Neural progenitor cell (in vitro differentiated cells): ENCODE measurements around the gene SNAPIN. TPM values are rescaled to one million over a fixed set of nuclear protein-coding genes. Genes with fewer than 3 reads are reported as not detected.

Experiments used
- DNase-seq: peaks from one replicate; pipeline ENCODE4 v3.0.0-alpha.2; 2016; ENCODE audit warnings: low spot score
- H2AFZ ChIP-seq: fragments of 200-600 bp; sonication (generic); replicated peaks from 2 replicates; pipeline ENCODE4 v1.6.1; 2016; ENCODE audit warnings: antibody characterized with exemption
- H3F3A ChIP-seq: fragments of 200-600 bp; sonication (generic); 2 replicates; pipeline ENCODE4 v1.6.1; 2016; ENCODE audit warnings: antibody characterized with exemption, low read depth
- H3K27ac ChIP-seq: fragments of 200-600 bp; sonication (generic); 2 replicates; pipeline ENCODE4 v1.5.1; 2016; ENCODE audit warnings: mild to moderate bottlenecking
- H3K27me3 ChIP-seq: fragments of 200-600 bp; sonication (generic); 2 replicates; pipeline ENCODE4 v1.6.1; 2016; ENCODE audit warnings: mild to moderate bottlenecking, moderate library complexity
- H3K36me3 ChIP-seq: fragments of 200-600 bp; sonication (generic); 2 replicates; pipeline ENCODE4 v1.5.1; 2016
- H3K4me1 ChIP-seq: fragments of 200-600 bp; sonication (generic); 2 replicates; pipeline ENCODE4 v1.6.1; 2016; ENCODE audit warnings: mixed run types
- H3K4me2 ChIP-seq: fragments of 200-600 bp; sonication (generic); 2 replicates; pipeline ENCODE4 v1.6.1; 2016
- H3K4me3 ChIP-seq: fragments of 200-600 bp; sonication (generic); 2 replicates; pipeline ENCODE4 v1.5.1; 2016
- H3K79me2 ChIP-seq: fragments of 200-600 bp; sonication (generic); 2 replicates; pipeline ENCODE4 v1.6.1; 2016; ENCODE audit warnings: low read depth
- H3K9ac ChIP-seq: fragments of 200-600 bp; sonication (generic); 2 replicates; pipeline ENCODE4 v1.6.1; 2016
- H3K9me3 ChIP-seq: fragments of 200-600 bp; sonication (generic); 2 replicates; pipeline ENCODE4 v1.5.1; 2016; ENCODE audit warnings: low read depth
- H4K20me1 ChIP-seq: fragments of 200-600 bp; sonication (generic); 2 replicates; pipeline ENCODE4 v1.6.1; 2016; ENCODE audit warnings: low read depth
- H3K27ac Mint-ChIP-seq: 3 replicates; pipeline ENCODE4 v1.8.0; 2021; ENCODE audit warnings: mixed read lengths
- H3K27me3 Mint-ChIP-seq: 2 replicates; pipeline ENCODE4 v1.8.0; 2022; ENCODE audit warnings: low read depth, mild to moderate bottlenecking, inconsistent platforms, moderate library complexity, mixed read lengths; ENCODE audit not compliant: insufficient read depth
- H3K36me3 Mint-ChIP-seq: 3 replicates; pipeline ENCODE4 v1.8.0; 2021; ENCODE audit warnings: mixed read lengths
- H3K4me1 Mint-ChIP-seq: 3 replicates; pipeline ENCODE4 v1.8.0; 2021; ENCODE audit warnings: mixed read lengths
- H3K4me3 Mint-ChIP-seq: 3 replicates; pipeline ENCODE4 v1.8.0; 2021; ENCODE audit warnings: mild to moderate bottlenecking, moderate library complexity, mixed read lengths
- H3K9me3 Mint-ChIP-seq: 3 replicates; pipeline ENCODE4 v1.8.0; 2020; ENCODE audit warnings: mixed read lengths
- EZH2 ChIP-seq: fragments of 200-600 bp; sonication (generic); IDR thresholded peaks from 2 replicates; pipeline ENCODE4 v1.6.1; 2017; ENCODE audit warnings: antibody characterized with exemption, mild to moderate bottlenecking, moderate library complexity
- EZH2phosphoT487 ChIP-seq: fragments of 200-600 bp; sonication (generic); IDR thresholded peaks from 2 replicates; pipeline ENCODE4 v1.6.1; 2017; ENCODE audit warnings: antibody characterized with exemption
- total RNA-seq: library from RNA; depleted of rRNA; stranded (reverse); fragments of >200 nt; gene quantifications from 2 replicates; pipeline ENCODE4 v1.2.3, GENCODE V29; 2015; ENCODE audit warnings: low replicate concordance
- TF ChIP-seq, protein P1 (sequence below): fragments of 200-600 bp; sonication (generic); IDR thresholded peaks from 2 replicates; pipeline ENCODE4 v1.5.1; 2017; ENCODE audit warnings: antibody characterized with exemption, mild to moderate bottlenecking

The SNAPIN gene
- total RNA-seq, 1 donor from 2014 or later: 52.4 TPM

DNA sequence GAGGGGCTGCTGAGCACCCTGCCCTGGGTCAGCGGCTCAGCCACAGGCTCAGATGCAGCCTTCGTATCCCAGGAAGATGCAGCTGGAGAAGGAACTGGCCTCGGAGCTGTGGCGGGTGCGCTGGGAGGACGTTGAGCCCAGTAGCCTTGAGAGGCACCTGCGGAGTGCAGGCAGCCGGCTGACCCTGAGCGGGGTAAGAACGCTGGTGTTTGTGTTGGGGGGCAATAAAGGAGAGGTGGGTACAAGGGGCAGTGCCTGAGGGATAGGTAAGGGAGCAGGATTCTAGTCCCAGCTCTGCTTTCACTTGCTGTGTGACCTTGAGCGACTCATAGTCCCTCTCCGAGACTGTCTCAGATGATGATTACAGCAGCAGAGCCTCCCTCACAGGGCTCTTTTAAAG, 26.4 kb downstream of the SNAPIN start:
- H3K4me2 ChIP-seq: no peak overlapping the region
- Mint-ChIP-seq H3K36me3 (peaks cover 2% of the 10 kb centered on the region), H3K4me1 (peaks cover 23% of the 10 kb centered on the region), H3K4me3 (no peak overlapping the region), H3K27ac (peak overlapping the region; percentile 42), H3K9me3 (peaks cover 2% of the 10 kb centered on the region), H3K27me3 (peaks cover 35% of the 10 kb centered on the region)
- H3K9ac ChIP-seq: no peak overlapping the region
- H3K4me3 ChIP-seq: no peak overlapping the region
- no peaks in the 10 kb centered on the region for H3K79me2 ChIP-seq
- H3K27ac ChIP-seq: no peak overlapping the region
- no peaks in the 10 kb centered on the region for H4K20me1 ChIP-seq
- H3K9me3 ChIP-seq: no peaks in the 10 kb centered on the region
- H2AFZ ChIP-seq: no peak overlapping the region
- H3K27me3 ChIP-seq: peaks cover 24% of the 10 kb centered on the region
- H3K4me1 ChIP-seq: peaks cover under 1% of the 10 kb centered on the region
- TF ChIP-seq EZH2phosphoT487: no peak
- TF ChIP-seq, protein P1, sequence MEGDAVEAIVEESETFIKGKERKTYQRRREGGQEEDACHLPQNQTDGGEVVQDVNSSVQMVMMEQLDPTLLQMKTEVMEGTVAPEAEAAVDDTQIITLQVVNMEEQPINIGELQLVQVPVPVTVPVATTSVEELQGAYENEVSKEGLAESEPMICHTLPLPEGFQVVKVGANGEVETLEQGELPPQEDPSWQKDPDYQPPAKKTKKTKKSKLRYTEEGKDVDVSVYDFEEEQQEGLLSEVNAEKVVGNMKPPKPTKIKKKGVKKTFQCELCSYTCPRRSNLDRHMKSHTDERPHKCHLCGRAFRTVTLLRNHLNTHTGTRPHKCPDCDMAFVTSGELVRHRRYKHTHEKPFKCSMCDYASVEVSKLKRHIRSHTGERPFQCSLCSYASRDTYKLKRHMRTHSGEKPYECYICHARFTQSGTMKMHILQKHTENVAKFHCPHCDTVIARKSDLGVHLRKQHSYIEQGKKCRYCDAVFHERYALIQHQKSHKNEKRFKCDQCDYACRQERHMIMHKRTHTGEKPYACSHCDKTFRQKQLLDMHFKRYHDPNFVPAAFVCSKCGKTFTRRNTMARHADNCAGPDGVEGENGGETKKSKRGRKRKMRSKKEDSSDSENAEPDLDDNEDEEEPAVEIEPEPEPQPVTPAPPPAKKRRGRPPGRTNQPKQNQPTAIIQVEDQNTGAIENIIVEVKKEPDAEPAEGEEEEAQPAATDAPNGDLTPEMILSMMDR: no peak
- TF ChIP-seq EZH2: no peak
- DNase-seq: no peak
- peaks cover 7% of the 10 kb centered on the region for H3F3A ChIP-seq
- H3K36me3 ChIP-seq: no peaks in the 10 kb centered on the region

DNA sequence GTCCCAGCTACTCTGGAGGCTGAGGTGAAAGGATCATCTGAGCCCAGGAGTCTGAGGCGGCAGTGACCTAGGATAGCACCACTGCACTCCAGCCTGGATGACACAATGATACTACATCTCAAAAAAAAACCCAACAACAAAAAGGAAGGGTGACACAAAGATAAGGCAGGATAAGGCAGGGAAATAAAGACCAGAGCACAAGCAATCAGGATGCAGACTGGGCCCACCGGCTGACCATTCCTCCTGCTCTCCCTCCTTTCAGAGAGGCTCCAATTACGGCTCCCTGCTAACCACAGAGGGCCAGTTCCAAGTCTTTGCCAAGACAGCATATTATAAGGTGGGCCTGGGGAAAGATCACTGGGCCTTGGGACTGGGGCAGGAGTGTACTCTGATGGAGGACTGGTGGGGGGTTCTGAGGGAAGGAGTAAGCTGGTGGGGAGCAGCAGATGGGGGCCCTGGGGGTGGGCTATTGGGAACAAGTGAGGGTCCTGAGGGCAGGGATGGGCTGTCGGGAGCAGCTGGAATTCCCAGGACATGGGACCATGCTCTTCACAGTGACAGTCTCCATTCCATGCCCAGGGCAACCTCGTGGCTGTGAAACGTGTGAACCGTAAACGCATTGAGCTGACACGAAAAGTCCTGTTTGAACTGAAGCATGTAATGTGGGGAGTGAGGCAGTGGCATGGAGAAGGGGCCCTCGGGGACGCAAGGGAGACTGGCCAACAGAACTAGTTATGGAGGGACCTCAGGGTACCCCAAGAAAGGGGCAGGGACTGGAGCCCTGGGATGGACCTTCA, 27.2 kb downstream of the SNAPIN start:
- Mint-ChIP-seq H3K4me1 (peaks cover 19% of the 10 kb centered on the region), H3K36me3 (peaks cover 2% of the 10 kb centered on the region), H3K9me3 (no peaks in the 10 kb centered on the region), H3K27me3 (peaks cover 32% of the 10 kb centered on the region), H3K4me3 (peak overlapping the region; percentile 72), H3K27ac (peak overlapping the region; percentile 16)
- TF ChIP-seq, protein P1: no peak
- no peak for TF ChIP-seq EZH2phosphoT487
- no peak for TF ChIP-seq EZH2
- Histone ChIP-seq H3K36me3 (no peaks in the 10 kb centered on the region), H4K20me1 (no peaks in the 10 kb centered on the region), H3K27me3 (peaks cover 16% of the 10 kb centered on the region), H3K4me1 (no peaks in the 10 kb centered on the region), H3K27ac (no peak overlapping the region), H3K4me3 (no peak overlapping the region), H3K4me2 (no peak overlapping the region), H3K9ac (no peak overlapping the region), H2AFZ (no peak overlapping the region), H3F3A (peaks cover under 1% of the 10 kb centered on the region), H3K79me2 (no peaks in the 10 kb centered on the region), H3K9me3 (no peaks in the 10 kb centered on the region)
- DNase-seq: peak; percentile 38

DNA sequence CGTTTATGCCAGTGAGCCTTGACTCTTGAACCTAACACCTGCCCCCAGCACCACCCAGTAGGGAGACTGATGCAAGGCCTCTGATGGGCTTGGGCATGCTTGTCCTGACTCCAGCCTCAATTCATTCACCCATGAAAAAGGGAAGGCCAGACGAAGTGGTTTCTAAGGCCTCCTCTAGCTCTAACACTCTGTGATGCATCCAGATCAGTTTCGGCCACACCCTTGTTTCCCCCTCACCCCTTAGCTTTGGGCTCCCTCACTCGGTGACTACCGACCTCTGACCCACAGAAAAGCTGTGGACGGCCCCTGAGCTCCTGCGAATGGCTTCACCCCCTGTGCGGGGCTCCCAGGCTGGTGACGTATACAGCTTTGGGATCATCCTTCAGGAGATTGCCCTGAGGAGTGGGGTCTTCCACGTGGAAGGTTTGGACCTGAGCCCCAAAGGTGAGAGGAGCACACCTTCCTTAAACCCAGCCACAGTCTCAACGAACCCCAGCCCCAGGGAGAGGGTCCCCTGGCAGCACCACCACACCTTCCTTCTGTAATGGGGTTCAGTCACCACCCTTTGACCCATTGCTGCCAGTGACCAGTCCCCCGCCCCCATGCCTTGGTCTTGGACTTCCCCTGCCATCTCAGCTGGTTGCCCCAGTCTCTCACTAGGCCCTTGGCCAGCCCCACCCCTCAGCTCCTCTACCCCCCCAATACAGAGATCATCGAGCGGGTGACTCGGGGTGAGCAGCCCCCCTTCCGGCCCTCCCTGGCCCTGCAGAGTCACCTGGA, 29.0 kb downstream of the SNAPIN start:
- Mint-ChIP-seq H3K27ac (no peak overlapping the region), H3K36me3 (no peaks in the 10 kb centered on the region)

More for the DNA sequence above, 29.0 kb downstream of the SNAPIN start:
- H3K4me1 Mint-ChIP-seq: peaks cover 19% of the 10 kb centered on the region
- DNase-seq: no peak
- no peak overlapping the region for H3K4me3 Mint-ChIP-seq
- Histone ChIP-seq H3K27me3 (no peaks in the 10 kb centered on the region), H3K4me1 (no peaks in the 10 kb centered on the region), H3K9me3 (no peaks in the 10 kb centered on the region), H4K20me1 (no peaks in the 10 kb centered on the region), H3K27ac (no peak overlapping the region), H3K9ac (no peak overlapping the region), H3K79me2 (no peaks in the 10 kb centered on the region), H3K4me3 (no peak overlapping the region), H3K36me3 (no peaks in the 10 kb centered on the region), H3F3A (no peaks in the 10 kb centered on the region), H3K4me2 (no peak overlapping the region), H2AFZ (no peak overlapping the region)
- no peaks in the 10 kb centered on the region for H3K9me3 Mint-ChIP-seq
- peaks cover 17% of the 10 kb centered on the region for H3K27me3 Mint-ChIP-seq
- TF ChIP-seq, protein P1: no peak
- TF ChIP-seq EZH2: no peak
- TF ChIP-seq EZH2phosphoT487: no peak
